Fibroblast of lung (primary cell): ENCODE measurements around the gene SP140. TPM values are rescaled to one million over a fixed set of nuclear protein-coding genes. Genes with fewer than 3 reads are reported as not detected.

ENCODE experiments used
- DNase-seq, 2 donors: peaks; one replicate each; pipeline versions ENCODE4 v3.0.0 to v3.0.0-alpha.2; 2010; ENCODE audit warnings: low read depth in 2 of 2
- H2AFZ ChIP-seq: 2 replicates; pipeline ENCODE4 v1.5.1; 2012; ENCODE audit warnings: low read length, control low read depth, inconsistent platforms
- H3K27ac ChIP-seq: 2 replicates; pipeline ENCODE4 v1.5.1; 2011; ENCODE audit warnings: low read length, control low read depth; ENCODE audit not compliant: insufficient read depth
- H3K27me3 ChIP-seq: 2 replicates; pipeline ENCODE4 v1.5.1; 2011; ENCODE audit warnings: mild to moderate bottlenecking, low read length; ENCODE audit not compliant: control insufficient read depth, insufficient read depth
- H3K36me3 ChIP-seq: 2 replicates; pipeline ENCODE4 v1.5.1; 2011; ENCODE audit warnings: low read length; ENCODE audit not compliant: control insufficient read depth, insufficient read depth
- H3K4me1 ChIP-seq: 2 replicates; pipeline ENCODE4 v1.5.1; 2011; ENCODE audit warnings: low read length; ENCODE audit not compliant: control insufficient read depth, insufficient read depth; ENCODE audit errors: extremely low read depth
- H3K4me2 ChIP-seq: 2 replicates; pipeline ENCODE4 v1.5.1; 2011; ENCODE audit warnings: low read length, control low read depth; ENCODE audit not compliant: insufficient read depth; ENCODE audit errors: extremely low read depth
- H3K4me3 ChIP-seq, 4 experiments: fragments of 200-600 bp in 1 of 4; sonication (generic) in 1 of 4; replicated peaks in 1 of 4; 2 replicates each; pipeline ENCODE4 v1.5.1; 2011 to 2016; ENCODE audit warnings: low read length in 4 of 4, low read depth in 3 of 4, mild to moderate bottlenecking in 3 of 4, control low read depth in 2 of 4, inconsistent platforms in 1 of 4, mixed read lengths in 1 of 4; ENCODE audit not compliant: insufficient read depth in 1 of 4; ENCODE audit errors: control extremely low read depth in 1 of 4
- H3K79me2 ChIP-seq: 2 replicates; pipeline ENCODE4 v1.5.1; 2012; ENCODE audit warnings: mild to moderate bottlenecking, low read length, inconsistent platforms; ENCODE audit not compliant: control insufficient read depth, insufficient read depth
- H3K9ac ChIP-seq: 2 replicates; pipeline ENCODE4 v1.5.1; 2011; ENCODE audit warnings: mild to moderate bottlenecking, low read length, control low read depth; ENCODE audit not compliant: insufficient read depth
- H3K9me3 ChIP-seq: 2 replicates; pipeline ENCODE4 v1.5.1; 2012; ENCODE audit warnings: low read depth, low read length; ENCODE audit not compliant: control insufficient read depth, insufficient read depth
- H4K20me1 ChIP-seq: 2 replicates; pipeline ENCODE4 v1.5.1; 2011; ENCODE audit warnings: low read length; ENCODE audit not compliant: control insufficient read depth, insufficient read depth; ENCODE audit errors: extremely low read depth
- EZH2 ChIP-seq: IDR thresholded peaks from 2 replicates; pipeline ENCODE4 v1.5.1; 2012; ENCODE audit warnings: low read length, control low read depth, mild to moderate bottlenecking; ENCODE audit errors: missing control alignments
- polyA plus RNA-seq, 2 donors: library from polyadenylated mRNA; depleted of rRNA in 1 of 2; stranded (reverse) in 1 of 2; unstranded in 1 of 2; fragments of >200 nt; gene quantifications; 2 replicates each; pipeline ENCODE4 v1.2.1, GENCODE V29; 2011 to 2012; ENCODE audit warnings: missing spikeins in 1 of 2
- total RNA-seq: library from RNA; depleted of rRNA; stranded (reverse); fragments of >200 nt; gene quantifications from 2 replicates; pipeline ENCODE4 v1.2.1, GENCODE V29; 2014
- TF ChIP-seq, protein P1 (sequence below), 2 donors: IDR thresholded peaks in 1 of 2; conservative IDR thresholded peaks in 1 of 2; 1 replicate in 1 of 2; 2 replicates in 1 of 2; pipeline ENCODE4 v1.5.1; 2011 to 2012; ENCODE audit warnings: low read length in 2 of 2, control low read depth in 1 of 2, inconsistent platforms in 1 of 2, low read depth in 1 of 2, mild to moderate bottlenecking in 1 of 2

The SP140 gene
- total and polyA plus RNA-seq, 2 donors (not counting 1 experiment from before 2014, with no cell fraction given): 0.17 to 0.33 TPM

DNA sequence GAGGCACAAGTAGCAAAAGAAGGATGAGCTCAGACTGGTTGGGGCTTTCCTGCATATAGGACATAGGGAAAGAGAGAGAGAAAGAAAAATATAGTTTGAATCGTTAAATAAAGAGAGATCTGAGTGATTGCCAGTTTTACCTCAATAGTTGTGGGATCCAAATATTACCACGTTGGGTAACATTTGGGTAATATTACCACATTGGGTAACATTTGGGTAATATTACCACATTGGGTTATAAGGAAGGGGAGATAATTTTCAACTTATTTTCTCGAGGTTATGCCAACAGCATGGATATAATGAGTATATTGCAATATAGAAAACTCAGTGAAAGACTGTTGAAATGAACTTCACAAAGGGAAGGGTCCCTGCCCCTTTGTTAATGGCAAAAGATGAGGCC is 20.7 kb downstream of the SP140 start:
- H2AFZ ChIP-seq: no peak overlapping the region
- H3K36me3 ChIP-seq: no peaks in the 10 kb centered on the region
- no peak overlapping the region for H3K4me2 ChIP-seq
- H3K9me3 ChIP-seq: no peaks in the 10 kb centered on the region
- TF ChIP-seq, protein P1, sequence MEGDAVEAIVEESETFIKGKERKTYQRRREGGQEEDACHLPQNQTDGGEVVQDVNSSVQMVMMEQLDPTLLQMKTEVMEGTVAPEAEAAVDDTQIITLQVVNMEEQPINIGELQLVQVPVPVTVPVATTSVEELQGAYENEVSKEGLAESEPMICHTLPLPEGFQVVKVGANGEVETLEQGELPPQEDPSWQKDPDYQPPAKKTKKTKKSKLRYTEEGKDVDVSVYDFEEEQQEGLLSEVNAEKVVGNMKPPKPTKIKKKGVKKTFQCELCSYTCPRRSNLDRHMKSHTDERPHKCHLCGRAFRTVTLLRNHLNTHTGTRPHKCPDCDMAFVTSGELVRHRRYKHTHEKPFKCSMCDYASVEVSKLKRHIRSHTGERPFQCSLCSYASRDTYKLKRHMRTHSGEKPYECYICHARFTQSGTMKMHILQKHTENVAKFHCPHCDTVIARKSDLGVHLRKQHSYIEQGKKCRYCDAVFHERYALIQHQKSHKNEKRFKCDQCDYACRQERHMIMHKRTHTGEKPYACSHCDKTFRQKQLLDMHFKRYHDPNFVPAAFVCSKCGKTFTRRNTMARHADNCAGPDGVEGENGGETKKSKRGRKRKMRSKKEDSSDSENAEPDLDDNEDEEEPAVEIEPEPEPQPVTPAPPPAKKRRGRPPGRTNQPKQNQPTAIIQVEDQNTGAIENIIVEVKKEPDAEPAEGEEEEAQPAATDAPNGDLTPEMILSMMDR (conservative IDR thresholded peaks at IDR 0.05 in 1 of 2, IDR thresholded peaks at IDR 0.05 in 1 of 2; ENCODE audit: low read depth in 1 of 2, low read length in 2 of 2): no peak
- no peak for TF ChIP-seq EZH2
- H3K4me1 ChIP-seq: no peaks in the 10 kb centered on the region
- H3K27me3 ChIP-seq: peaks cover 3% of the 10 kb centered on the region
- H4K20me1 ChIP-seq: no peaks in the 10 kb centered on the region
- no peak overlapping the region for H3K9ac ChIP-seq
- no peak for DNase-seq
- H3K4me3 ChIP-seq: no peak overlapping the region
- H3K79me2 ChIP-seq: no peaks in the 10 kb centered on the region
- no peak overlapping the region for H3K27ac ChIP-seq

DNA sequence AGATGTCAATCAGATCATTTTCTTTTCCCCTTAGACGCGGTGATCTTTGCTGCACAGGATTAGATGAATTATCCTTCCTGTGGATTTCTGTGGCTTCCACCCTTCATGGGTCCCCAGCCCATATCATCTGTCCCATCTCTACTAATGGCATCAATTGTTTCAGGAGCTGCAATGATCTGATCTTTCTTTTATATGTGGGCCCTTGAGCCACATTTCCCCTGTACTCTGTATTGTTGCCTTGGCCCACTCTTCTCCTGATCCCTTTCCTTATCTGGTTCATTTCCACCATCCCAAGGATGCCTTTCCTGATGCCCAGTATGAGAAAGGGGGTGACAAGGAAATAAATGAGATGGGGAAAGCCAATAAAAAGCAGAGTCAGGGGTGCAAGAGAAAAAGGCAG is 24.7 kb downstream of the SP140 start:
- DNase-seq: no peak
- Histone ChIP-seq H3K9ac (no peak overlapping the region), H3K79me2 (no peaks in the 10 kb centered on the region), H3K4me2 (no peak overlapping the region), H2AFZ (no peak overlapping the region), H4K20me1 (no peaks in the 10 kb centered on the region), H3K27ac (no peak overlapping the region), H3K4me3 (no peak overlapping the region), H3K27me3 (no peaks in the 10 kb centered on the region), H3K9me3 (no peaks in the 10 kb centered on the region), H3K36me3 (no peaks in the 10 kb centered on the region), H3K4me1 (no peaks in the 10 kb centered on the region)
- TF ChIP-seq, protein P1 (conservative IDR thresholded peaks at IDR 0.05 in 1 of 2, IDR thresholded peaks at IDR 0.05 in 1 of 2; ENCODE audit: low read depth in 1 of 2, low read length in 2 of 2): no peak
- TF ChIP-seq EZH2: no peak

DNA sequence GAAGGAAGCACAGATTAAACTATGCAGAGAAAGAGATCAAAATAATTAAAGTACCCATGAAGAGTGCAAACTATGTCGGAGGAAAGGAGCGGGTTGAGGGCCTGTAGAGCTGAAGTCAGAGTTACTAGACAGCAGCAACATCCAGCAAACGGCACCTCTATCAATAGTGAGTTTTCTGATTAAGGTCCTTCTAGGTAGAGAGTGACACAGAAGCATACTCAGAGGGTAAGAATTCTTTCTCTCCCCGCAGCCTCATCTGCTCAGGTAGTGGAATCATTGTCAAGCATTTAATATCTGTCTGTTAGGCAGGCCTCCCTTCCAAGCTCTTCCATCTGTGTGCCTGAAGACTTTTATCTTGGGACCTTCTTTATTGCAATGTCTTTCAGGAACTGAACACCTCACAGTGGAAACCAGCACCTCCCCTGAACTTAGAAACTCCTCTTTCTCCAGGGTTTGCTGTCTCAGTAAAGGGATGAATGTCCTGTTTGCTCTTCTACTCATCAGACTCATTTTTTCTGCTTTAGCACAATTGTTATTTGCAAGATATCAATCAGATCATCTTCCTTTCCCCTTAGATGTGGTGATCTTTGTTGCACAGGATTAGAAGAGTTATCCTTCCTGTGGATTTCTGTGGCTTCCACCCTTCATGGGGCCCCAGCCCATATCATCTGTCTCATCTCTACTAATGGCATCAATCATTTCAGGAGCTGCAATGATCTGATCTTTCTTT is 28.8 kb downstream of the SP140 start:
- Histone ChIP-seq H3K9ac (no peak overlapping the region), H2AFZ (no peak overlapping the region), H4K20me1 (no peaks in the 10 kb centered on the region), H3K27me3 (no peaks in the 10 kb centered on the region), H3K79me2 (no peaks in the 10 kb centered on the region), H3K36me3 (no peaks in the 10 kb centered on the region), H3K27ac (no peak overlapping the region), H3K9me3 (no peaks in the 10 kb centered on the region), H3K4me2 (no peak overlapping the region), H3K4me1 (no peaks in the 10 kb centered on the region), H3K4me3 (no peak overlapping the region)
- TF ChIP-seq EZH2: no peak
- no peak for DNase-seq
